Activated CD4-positive, alpha-beta T cell treated with anti-CD3 and anti-CD28 coated beads for 1 hour (primary cell): Measurements from ENCODE around the gene CFAP221.

Experiments
- DNase-seq: peaks from one replicate; pipeline ENCODE4 v3.0.0-alpha.2; 2020

Gene CFAP221

GRCh38 chr2:119647440-119648169 is 103.4 kb downstream of the CFAP221 start:
- DNase-seq, result no peak

GRCh38 chr2:119649364-119649917 is 105.2 kb downstream of the CFAP221 start:
- no peak for DNase-seq

GRCh38 chr2:119650206-119650605 is 106.0 kb downstream of the CFAP221 start:
- no peak for DNase-seq

DNA sequence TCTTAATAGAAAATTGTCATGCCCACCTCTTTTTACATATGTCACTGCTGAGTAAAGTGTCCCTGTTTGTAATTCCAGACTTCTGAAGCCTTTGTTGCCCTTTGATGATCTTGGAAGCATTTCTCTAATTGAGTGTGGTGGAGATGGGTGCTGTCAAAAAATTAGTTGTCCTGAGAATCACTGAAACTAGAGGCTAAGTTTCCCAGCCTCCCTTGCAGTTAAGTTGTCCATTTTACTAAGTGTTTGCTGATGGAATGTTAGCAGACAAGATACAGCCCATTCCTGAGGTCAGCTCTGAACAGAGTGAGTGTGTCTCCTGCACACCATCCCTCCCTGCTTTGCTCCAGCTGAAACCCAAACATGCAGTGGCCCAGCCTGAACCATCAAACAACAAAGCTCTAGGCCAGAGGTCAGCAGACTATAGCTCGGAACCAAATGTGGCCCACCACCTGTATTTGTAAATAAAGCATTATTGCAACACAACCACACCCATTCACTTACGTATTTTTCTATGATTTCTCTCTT is 106.7 kb downstream of the CFAP221 start:
- DNase-seq, result no peak

GRCh38 chr2:119657466-119658145 is 113.4 kb downstream of the CFAP221 start:
- DNase-seq, result no peak

GRCh38 chr2:119659601-119660342 is 115.5 kb downstream of the CFAP221 start:
- no peak for DNase-seq

GRCh38 chr2:119660343-119660658 is 116.1 kb downstream of the CFAP221 start:
- DNase-seq, result no peak

DNA sequence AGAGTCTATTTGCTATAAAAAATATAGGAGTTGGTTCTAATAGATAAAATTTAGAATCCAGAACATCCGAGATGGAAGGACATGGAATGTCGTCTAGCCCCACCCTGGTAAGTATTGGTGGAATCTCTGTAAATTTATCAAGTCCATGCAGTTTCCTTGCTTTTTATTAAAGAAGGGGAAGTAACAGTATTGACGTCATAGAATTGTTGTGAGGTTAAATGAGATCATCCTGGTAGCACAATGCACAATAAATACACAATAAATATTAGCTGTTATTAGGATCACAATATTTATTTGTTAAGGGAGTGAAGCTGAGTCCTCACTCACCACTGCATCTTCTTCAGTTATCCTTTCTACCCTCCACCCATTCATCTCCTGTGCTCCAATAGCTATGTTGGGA is 118.0 kb downstream of the CFAP221 start:
- DNase-seq, result no peak

DNA sequence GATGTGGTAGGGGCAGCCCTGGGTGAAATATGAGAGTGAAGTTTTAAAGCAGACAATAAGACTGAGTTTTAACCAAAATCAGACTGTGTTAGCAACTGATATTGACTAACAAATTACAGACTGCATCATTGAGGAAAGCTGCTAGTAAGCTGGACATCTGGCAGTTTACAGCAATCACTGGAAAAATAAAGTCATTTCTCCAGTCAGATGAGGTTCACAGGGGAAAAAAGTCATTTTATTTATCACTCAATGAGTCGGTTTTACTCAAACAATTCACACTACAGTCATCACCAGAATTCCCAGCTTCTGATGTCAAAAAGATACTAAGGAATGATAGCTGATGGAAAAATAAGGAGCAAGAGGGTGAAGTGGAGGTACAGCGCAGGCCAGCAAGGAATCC is 124.3 kb downstream of the CFAP221 start:
- no peak for DNase-seq

- no peak for DNase-seq
Observed at GRCh38 chr2:119671016-119671415, 126.8 kb downstream of the CFAP221 start.

- no peak for DNase-seq
Observed at GRCh38 chr2:119671752-119672151, 127.5 kb downstream of the CFAP221 start.

DNA sequence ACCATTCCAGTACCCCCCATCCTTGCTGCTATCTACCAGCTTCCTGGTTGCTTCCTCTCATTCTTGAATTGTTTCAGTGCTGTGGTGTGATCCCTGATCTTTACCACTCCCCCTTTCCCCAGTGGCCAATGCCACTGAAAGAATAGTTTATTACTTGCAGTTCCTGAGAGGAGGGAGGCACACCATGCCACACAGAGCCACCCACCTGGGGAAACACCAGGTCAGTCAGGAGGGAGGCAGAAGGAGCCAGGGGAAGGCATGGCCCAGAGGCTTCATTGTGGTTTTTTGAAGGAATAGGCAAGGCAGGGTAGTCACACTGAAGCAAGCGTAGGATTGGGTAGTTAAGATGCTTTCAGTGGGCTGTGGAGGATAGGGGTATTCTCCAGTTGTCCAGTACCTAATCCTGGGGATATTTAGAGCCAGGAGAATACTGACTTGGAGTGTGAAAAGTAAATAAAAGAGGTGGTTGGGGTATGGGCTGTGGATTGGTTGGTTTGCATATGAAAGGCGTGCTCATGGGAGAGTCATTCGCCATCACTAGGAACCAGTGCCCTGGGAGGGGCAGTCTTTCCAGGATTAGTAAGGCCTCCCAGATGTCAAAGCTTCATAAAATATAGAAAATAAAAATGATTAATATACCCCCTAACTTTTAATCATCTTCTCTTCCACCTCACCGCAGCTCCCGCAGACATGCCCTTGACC is 128.1 kb downstream of the CFAP221 start:
- DNase-seq, result no peak

- no peak for DNase-seq
Observed at GRCh38 chr2:119673796-119674195, 129.5 kb downstream of the CFAP221 start.

- no peak for DNase-seq
Observed at GRCh38 chr2:119674711-119675500, 130.7 kb downstream of the CFAP221 start.

DNA sequence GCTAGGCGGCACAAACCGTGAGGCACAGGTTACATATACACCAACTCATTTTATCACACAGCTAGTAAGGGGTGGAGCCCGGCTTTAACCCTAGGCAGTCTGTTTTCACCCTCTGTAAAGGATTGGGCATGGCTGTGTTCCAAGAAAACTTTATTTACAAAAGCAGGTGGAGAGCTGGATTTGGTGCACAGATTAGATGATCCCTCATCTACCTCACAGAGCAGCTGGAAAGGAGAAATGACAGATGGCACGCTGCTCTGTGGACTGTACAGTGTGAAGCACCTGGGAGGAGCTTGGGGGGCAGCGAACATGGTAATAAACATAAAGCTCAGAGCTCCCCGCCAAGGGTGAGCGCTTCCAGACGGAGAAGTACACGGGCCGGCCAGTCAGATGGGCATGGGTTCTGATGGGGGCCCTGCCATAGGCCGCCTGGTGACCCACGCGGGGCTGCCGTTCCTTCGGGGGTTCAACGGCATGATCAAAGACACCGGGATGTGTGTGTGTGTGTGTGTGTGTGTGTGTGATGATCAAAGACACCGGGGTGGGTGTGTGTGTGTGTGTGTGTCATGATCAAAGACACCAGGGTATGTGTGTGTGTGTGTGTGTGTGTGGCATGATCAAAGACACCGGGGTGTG is 133.9 kb downstream of the CFAP221 start:
- DNase-seq, result peak; percentile 20

DNA sequence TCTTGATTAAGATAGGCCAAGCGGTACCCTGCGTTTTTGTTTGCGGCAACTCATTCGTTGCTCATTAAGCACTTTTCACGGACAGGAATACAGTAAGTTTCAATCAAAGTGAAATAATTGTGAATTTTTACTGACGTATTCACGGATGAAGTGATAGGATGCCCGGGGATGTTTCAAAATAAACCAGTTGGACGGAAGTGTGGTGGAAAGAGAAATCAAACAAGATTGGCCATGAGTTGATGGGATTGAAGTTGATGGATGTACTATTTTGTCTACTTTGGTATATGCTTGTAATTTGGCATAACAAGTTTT is 135.2 kb downstream of the CFAP221 start:
- DNase-seq, result no peak

DNA sequence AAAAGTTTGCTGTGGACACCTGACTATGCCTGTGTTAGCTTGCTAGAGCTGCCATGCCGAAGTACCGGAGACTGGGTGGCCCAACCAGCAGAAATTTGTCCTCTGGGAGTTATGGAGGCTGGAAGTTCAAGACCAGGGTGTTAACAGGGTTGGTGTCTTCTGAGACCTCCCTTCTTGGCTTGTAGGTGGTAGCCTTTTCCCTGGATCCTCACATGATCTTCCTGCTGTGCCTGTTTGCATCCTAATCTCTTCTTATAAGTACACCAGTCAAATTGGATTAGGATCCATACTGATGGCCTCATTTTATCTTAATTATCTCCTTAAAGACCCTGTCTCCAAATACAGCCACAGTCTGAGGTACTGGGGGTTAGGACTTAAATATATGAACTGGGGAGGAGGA is 135.6 kb downstream of the CFAP221 start:
- no peak for DNase-seq

DNA sequence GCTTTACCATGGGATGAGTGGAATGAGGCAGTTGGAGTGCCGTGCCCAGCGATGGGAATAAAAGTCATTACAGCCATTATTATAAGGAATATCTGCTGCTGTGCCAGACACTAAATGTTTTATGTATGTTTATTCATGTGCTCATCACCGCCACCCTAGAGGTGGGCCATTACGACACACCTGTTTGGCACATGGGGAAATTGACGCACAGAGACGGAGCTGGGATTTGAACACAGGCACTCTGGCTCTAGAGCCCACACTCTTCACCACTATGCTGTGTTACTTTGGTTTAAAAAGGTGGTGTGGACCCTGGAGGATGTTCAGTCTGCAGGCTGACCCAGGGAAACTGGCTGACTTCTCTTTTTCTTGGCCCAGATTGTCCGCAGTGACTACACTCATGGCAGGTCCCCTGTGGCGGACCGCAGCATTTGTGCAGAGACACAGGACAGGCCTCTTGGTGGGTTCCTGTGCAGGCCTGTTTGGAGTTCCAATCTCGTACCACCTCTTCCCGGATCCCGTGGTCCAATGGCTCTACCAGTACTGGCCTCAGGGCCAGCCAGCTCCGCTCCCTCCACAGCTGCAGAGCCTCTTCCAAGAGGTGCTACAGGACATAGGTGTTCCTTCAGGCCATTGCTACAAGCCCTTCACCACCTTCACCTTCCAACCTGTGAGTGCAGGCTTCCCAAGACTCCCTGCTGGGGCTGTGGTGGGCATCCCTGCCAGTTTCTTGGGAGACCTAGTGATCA is 136.4 kb downstream of the CFAP221 start:
- no peak for DNase-seq

DNA sequence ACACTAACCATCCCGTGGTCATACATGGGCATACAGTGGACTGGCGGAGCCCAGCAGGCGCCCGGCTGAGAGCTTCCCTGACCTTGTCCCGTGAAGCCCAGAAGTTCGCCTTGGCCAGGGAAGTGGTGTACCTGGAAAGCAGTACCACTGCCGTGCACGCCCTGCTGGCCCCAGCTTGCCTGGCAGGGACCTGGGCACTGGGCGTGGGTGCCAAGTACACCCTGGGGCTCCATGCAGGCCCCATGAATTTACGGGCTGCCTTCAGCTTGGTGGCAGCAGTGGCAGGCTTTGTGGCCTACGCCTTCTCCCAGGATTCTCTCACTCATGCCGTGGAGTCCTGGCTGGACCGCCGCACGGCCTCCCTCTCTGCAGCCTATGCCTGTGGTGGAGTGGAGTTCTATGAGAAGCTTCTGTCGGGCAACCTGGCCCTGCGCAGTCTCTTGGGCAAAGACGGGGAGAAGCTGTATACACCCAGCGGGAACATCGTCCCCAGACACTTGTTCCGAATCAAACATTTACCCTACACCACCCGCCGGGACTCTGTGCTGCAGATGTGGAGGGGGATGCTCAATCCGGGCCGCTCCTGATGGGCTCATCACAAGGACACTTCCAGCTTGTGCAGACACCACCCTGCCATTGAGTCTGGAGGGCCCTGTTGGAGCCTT is 137.1 kb downstream of the CFAP221 start:
- no peak for DNase-seq

DNA sequence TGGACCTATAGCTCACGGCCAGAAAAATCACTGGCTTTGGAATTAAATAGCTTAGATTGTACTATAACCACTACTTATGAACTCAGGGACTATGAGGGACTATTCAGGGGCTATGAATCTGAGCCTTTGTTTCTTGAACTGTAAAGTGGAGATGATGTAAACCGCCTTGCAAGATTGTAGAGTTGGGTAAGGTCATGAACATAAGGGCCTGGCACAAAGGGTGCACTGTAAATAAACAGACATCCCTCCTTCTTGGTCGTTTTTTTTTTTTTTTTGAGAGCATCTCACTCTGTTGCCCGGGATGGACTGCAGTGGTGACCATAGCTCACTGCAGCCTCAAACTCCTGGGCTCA is 137.6 kb downstream of the CFAP221 start:
- no peak for DNase-seq

DNA sequence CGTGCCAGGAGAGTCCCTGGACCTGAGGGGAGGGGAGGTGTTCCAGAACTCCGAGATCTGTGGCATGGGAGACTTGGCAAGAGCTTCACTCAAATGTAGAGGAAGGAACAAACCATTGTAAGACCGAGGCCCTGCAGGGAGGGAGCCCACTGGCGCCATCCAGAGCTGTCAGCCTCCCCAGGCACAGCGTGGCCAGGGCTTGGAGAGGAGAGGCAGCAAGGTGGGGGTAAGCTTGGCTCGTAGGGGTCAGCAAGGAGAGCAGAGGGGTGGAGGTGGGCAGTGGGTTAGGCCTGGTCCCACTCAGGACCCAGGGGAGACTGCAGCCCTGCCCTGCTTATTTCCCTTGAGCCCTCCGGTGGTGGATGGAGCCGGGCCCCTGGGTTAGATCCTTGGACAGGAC is 138.3 kb downstream of the CFAP221 start:
- no peak for DNase-seq
